CD14-positive monocyte (primary cell): ENCODE data around the gene ZNF586. TPM values are rescaled to one million over a fixed set of nuclear protein-coding genes. Genes with fewer than 3 reads are reported as not detected.
A peak's percentile ranks its signal among the peaks of the same experiment; 100 is the strongest.

ENCODE experiments used
- DNase-seq, 3 donors: peaks; one replicate each; pipeline ENCODE4 v3.0.0-alpha.2; 2011 to 2022
- H2AFZ ChIP-seq: 2 replicates; pipeline ENCODE4 v1.6.0; 2012; ENCODE audit warnings: mild to moderate bottlenecking, low read depth, low read length, inconsistent platforms; ENCODE audit not compliant: insufficient read depth, poor library complexity, severe bottlenecking
- H3K27ac ChIP-seq, 2 donors: 1 replicate in 1 of 2; 2 replicates in 1 of 2; pipeline ENCODE4 v1.5.1; 2012 to 2013; ENCODE audit warnings: low read length in 2 of 2, control low read depth in 1 of 2, inconsistent platforms in 1 of 2, low read depth in 1 of 2, mild to moderate bottlenecking in 1 of 2
- H3K27me3 ChIP-seq, 2 donors: one replicate each; pipeline versions ENCODE4 v1.6.0 to v1.6.1; 2011 to 2013; ENCODE audit warnings: low read length in 2 of 2; ENCODE audit not compliant: control insufficient read depth in 2 of 2, insufficient read depth in 2 of 2
- H3K36me3 ChIP-seq, 2 donors: replicated peaks in 1 of 2; 1 replicate in 1 of 2; 2 replicates in 1 of 2; pipeline versions ENCODE4 v1.5.1 to v1.6.1; 2012 to 2013; ENCODE audit warnings: low read length in 2 of 2, control low read depth in 1 of 2, inconsistent platforms in 1 of 2, mild to moderate bottlenecking in 1 of 2; ENCODE audit not compliant: insufficient read depth in 2 of 2, control insufficient read depth in 1 of 2
- H3K4me1 ChIP-seq, 2 donors: 1 replicate in 1 of 2; 2 replicates in 1 of 2; pipeline versions ENCODE4 v1.5.1 to v1.6.1; 2012 to 2013; ENCODE audit warnings: low read length in 2 of 2, control low read depth in 1 of 2, inconsistent platforms in 1 of 2, mild to moderate bottlenecking in 1 of 2, moderate library complexity in 1 of 2; ENCODE audit not compliant: insufficient read depth in 2 of 2, control insufficient read depth in 1 of 2
- H3K4me2 ChIP-seq: replicated peaks from 2 replicates; pipeline ENCODE3; 2012; ENCODE audit warnings: low read length, moderate library complexity, mild to moderate bottlenecking; ENCODE audit not compliant: poor library complexity, severe bottlenecking; ENCODE audit errors: extremely low read depth
- H3K4me3 ChIP-seq, 3 experiments: fragments of 200-600 bp in 1 of 3; sonication (generic) in 1 of 3; replicated peaks in 1 of 3; 1 replicate in 2 of 3; 2 replicates in 1 of 3; pipeline ENCODE4 v1.5.1; 2011 to 2013; ENCODE audit warnings: low read length in 3 of 3, mild to moderate bottlenecking in 3 of 3, control low read depth in 2 of 3, low read depth in 2 of 3, inconsistent platforms in 1 of 3, moderate library complexity in 1 of 3
- H3K79me2 ChIP-seq: 2 replicates; pipeline ENCODE4 v1.6.0; 2012; ENCODE audit warnings: mild to moderate bottlenecking, control low read depth, inconsistent platforms, low read length, moderate library complexity; ENCODE audit not compliant: insufficient read depth
- H3K9ac ChIP-seq: 2 replicates; pipeline ENCODE4 v1.6.0; 2017; ENCODE audit warnings: low read length, mild to moderate bottlenecking; ENCODE audit not compliant: insufficient read depth, poor library complexity, severe bottlenecking
- H3K9me3 ChIP-seq, 2 donors: replicated peaks in 1 of 2; 1 replicate in 1 of 2; 2 replicates in 1 of 2; pipeline versions ENCODE4 v1.5.1 to v1.6.1; 2012 to 2013; ENCODE audit warnings: low read length in 2 of 2, control low read depth in 1 of 2; ENCODE audit not compliant: control insufficient read depth in 1 of 2, insufficient read depth in 1 of 2
- H4K20me1 ChIP-seq: 2 replicates; pipeline ENCODE4 v1.6.0; 2012; ENCODE audit warnings: mild to moderate bottlenecking, low read length, control low read depth, moderate library complexity; ENCODE audit not compliant: insufficient read depth
- H3K27ac Mint-ChIP-seq, 7 donors: one replicate each; pipeline ENCODE4 v1.8.0; 2020; ENCODE audit warnings: mild to moderate bottlenecking in 7 of 7, mixed read lengths in 7 of 7, moderate library complexity in 6 of 7, inconsistent platforms in 2 of 7
- H3K27me3 Mint-ChIP-seq, 3 donors: one replicate each; pipeline ENCODE4 v1.8.0; 2021 to 2022; ENCODE audit warnings: low read depth in 3 of 3, mild to moderate bottlenecking in 3 of 3, mixed read lengths in 3 of 3, moderate library complexity in 3 of 3, inconsistent platforms in 1 of 3
- H3K36me3 Mint-ChIP-seq, 2 donors: one replicate each; pipeline ENCODE4 v1.8.0; 2020; ENCODE audit warnings: mixed read lengths in 2 of 2, inconsistent platforms in 1 of 2, mild to moderate bottlenecking in 1 of 2
- H3K4me1 Mint-ChIP-seq: one replicate; pipeline ENCODE4 v1.8.0; 2020; ENCODE audit warnings: mild to moderate bottlenecking, mixed read lengths
- H3K4me3 Mint-ChIP-seq, 2 donors: one replicate each; pipeline ENCODE4 v1.8.0; 2020; ENCODE audit warnings: mild to moderate bottlenecking in 2 of 2, mixed read lengths in 2 of 2, moderate library complexity in 1 of 2
- H3K9me3 Mint-ChIP-seq, 7 donors: one replicate each; pipeline ENCODE4 v1.8.0; 2020 to 2022; ENCODE audit warnings: mixed read lengths in 7 of 7, mild to moderate bottlenecking in 6 of 7, moderate library complexity in 6 of 7, inconsistent platforms in 2 of 7
- CTCF ChIP-seq: fragments of 200-600 bp; IDR thresholded peaks from one replicate; pipeline ENCODE4 v1.8.0; 2022; ENCODE audit warnings: antibody characterized with exemption, mild to moderate bottlenecking
- WGBS: methylation state at CpG from one replicate; pipeline ENCODE4 v1.1.5; 2013; ENCODE audit warnings: missing lambda C conversion rate; ENCODE audit not compliant: insufficient coverage; 5-methylcytosine and 5-hydroxymethylcytosine counted together
- intact Hi-C, 2 donors: fragments of 100-400 bp; cut with micrococcal nuclease; formaldehyde crosslinking; loops; one replicate each; pipeline versions ENCODE4 v1.15.0 to v1.15.1; 2023
- polyA plus RNA-seq, 3 donors: library from polyadenylated mRNA; depleted of rRNA in 1 of 3; unstranded in 2 of 3; stranded (reverse) in 1 of 3; fragments of 300-500 nt in 2 of 3; fragments of >200 nt in 1 of 3; fragmentation: Illumina TruSeq in 2 of 3; gene quantifications; 1 replicate in 2 of 3; 2 replicates in 1 of 3; pipeline ENCODE4 v1.2.3, GENCODE V29; 2012 to 2021

ZNF586 gene
- polyA plus RNA-seq, 3 donors = 7.7 to 10.5 (median 10.2) TPM

- peaks cover 2 to 5% of the 10 kb centered on the region in 2 donors for H3K36me3 ChIP-seq
- Mint-ChIP-seq H3K4me1 (peaks cover 58% of the 10 kb centered on the region), H3K9me3 (peaks cover 0 to 2% (median 0%) of the 10 kb centered on the region in 7 donors), H3K4me3 (no peak overlapping the region), H3K36me3 (peaks cover 19 to 27% of the 10 kb centered on the region in 2 donors), H3K27me3 (peaks cover 0 to 6% (median 0%) of the 10 kb centered on the region in 3 donors), H3K27ac (no peak overlapping the region)
- no peaks in the 10 kb centered on the region for H3K79me2 ChIP-seq
- no peak overlapping the region for H2AFZ ChIP-seq
- H3K4me3 ChIP-seq = no peak overlapping the region
- no peaks in the 10 kb centered on the region for H3K27me3 ChIP-seq
- no peak for TF ChIP-seq CTCF
- H3K9me3 ChIP-seq = no peaks in the 10 kb centered on the region
- H3K4me1 ChIP-seq = peaks cover 33 to 38% of the 10 kb centered on the region in 2 donors
- DNase-seq = no peak
- WGBS = 100% methylated on average over 2 of the region's 5 CpGs
- H3K9ac ChIP-seq = no peak overlapping the region
- H4K20me1 ChIP-seq = no peaks in the 10 kb centered on the region
- H3K27ac ChIP-seq = no peak overlapping the region
- no peak overlapping the region for H3K4me2 ChIP-seq
- intact Hi-C loops = no loop called here
These were observed 31.2 kb downstream of the ZNF586 start for GRCh38 chr19:57800696-57801095.

GRCh38 chr19:57802269-57802668 lies 32.8 kb downstream of the ZNF586 start:
- no peak for DNase-seq

More at GRCh38 chr19:57802269-57802668, 32.8 kb downstream of the ZNF586 start:
- H3K27ac Mint-ChIP-seq = peak overlapping the region in 2 of 7 donors; percentile 50 to 59
- peaks cover 0 to 15% of the 10 kb centered on the region in 2 donors for H3K36me3 ChIP-seq
- H3K4me2 ChIP-seq = no peak overlapping the region
- H2AFZ ChIP-seq = no peak overlapping the region
- 74% methylated on average over 4 of the region's 4 CpGs for WGBS
- H3K4me3 ChIP-seq = no peak overlapping the region
- no peak overlapping the region for H3K27ac ChIP-seq
- intact Hi-C loops = no loop called here
- H3K4me1 Mint-ChIP-seq = peaks cover 58% of the 10 kb centered on the region
- peaks cover 0 to 6% (median 0%) of the 10 kb centered on the region in 3 donors for H3K27me3 Mint-ChIP-seq
- no peaks in the 10 kb centered on the region for H3K9me3 ChIP-seq
- H3K4me3 Mint-ChIP-seq = no peak overlapping the region
- peaks cover 33 to 38% of the 10 kb centered on the region in 2 donors for H3K4me1 ChIP-seq
- H3K36me3 Mint-ChIP-seq = peaks cover 15 to 34% of the 10 kb centered on the region in 2 donors
- no peaks in the 10 kb centered on the region for H3K79me2 ChIP-seq
- no peak for TF ChIP-seq CTCF
- H3K9me3 Mint-ChIP-seq = peaks cover 0 to 2% (median 0%) of the 10 kb centered on the region in 7 donors
- H4K20me1 ChIP-seq = no peaks in the 10 kb centered on the region
- no peaks in the 10 kb centered on the region for H3K27me3 ChIP-seq
- H3K9ac ChIP-seq = no peak overlapping the region
